ENCODE results near the gene NCS1.

DNA sequence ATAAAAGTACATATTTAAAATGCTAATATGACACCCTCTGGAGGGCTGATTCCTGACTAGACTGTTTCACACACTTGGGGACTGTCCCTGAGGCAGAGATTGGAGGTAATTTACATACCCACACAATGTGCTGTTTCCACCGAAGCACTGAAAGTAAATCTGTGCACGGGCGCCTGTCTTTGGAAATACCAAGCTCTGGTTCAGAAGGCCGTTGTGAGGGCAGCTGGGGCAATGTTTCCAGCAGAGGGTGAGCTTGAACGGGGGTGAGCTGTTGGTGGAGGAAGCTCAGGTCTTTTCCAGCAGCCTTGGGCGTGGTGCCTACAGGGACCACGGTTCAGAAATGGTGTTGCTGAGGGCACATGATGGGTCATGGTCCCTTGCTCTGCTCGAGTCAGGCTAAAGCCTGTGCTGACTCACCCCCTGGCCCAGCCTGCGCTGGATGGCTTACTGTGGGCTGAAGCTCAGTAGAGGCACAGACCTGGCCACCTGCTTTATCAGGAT is 67.6 kb downstream of the NCS1 start:
- TF ChIP-seq, protein P1, sequence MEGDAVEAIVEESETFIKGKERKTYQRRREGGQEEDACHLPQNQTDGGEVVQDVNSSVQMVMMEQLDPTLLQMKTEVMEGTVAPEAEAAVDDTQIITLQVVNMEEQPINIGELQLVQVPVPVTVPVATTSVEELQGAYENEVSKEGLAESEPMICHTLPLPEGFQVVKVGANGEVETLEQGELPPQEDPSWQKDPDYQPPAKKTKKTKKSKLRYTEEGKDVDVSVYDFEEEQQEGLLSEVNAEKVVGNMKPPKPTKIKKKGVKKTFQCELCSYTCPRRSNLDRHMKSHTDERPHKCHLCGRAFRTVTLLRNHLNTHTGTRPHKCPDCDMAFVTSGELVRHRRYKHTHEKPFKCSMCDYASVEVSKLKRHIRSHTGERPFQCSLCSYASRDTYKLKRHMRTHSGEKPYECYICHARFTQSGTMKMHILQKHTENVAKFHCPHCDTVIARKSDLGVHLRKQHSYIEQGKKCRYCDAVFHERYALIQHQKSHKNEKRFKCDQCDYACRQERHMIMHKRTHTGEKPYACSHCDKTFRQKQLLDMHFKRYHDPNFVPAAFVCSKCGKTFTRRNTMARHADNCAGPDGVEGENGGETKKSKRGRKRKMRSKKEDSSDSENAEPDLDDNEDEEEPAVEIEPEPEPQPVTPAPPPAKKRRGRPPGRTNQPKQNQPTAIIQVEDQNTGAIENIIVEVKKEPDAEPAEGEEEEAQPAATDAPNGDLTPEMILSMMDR (IDR thresholded peaks at IDR 0.05; ENCODE audit: low read depth, low read length, poor library complexity, severe bottlenecking) = no peak
- TF ChIP-seq EZH2phosphoT487 (IDR thresholded peaks at IDR 0.05; ENCODE audit: borderline replicate concordance, low read length) = no peak

Data from DOHH2 (cell line).